Endometrial microvascular endothelial cells (primary cell): ENCODE results near the gene SPARC. TPM values are rescaled to one million over a fixed set of nuclear protein-coding genes. Genes with fewer than 3 reads are reported as not detected.

Experiments
- in situ Hi-C: cut with HindIII; loops from 2 replicates; pipeline ENCODE4 v1.10.0; 2017; ENCODE audit warnings: low sequenced_read_pairs, low pct_unique_long_range_greater_than_20kb; ENCODE audit errors: inconsistent ontology term
- total RNA-seq: library from RNA; depleted of rRNA; stranded (reverse); fragments of >200 nt; gene quantifications from one replicate; pipeline ENCODE4 v1.2.3, GENCODE V29; 2015; ENCODE audit errors: inconsistent ontology term

Gene SPARC
- total RNA-seq, 1 donor from 2014 or later = 1,193 TPM

DNA sequence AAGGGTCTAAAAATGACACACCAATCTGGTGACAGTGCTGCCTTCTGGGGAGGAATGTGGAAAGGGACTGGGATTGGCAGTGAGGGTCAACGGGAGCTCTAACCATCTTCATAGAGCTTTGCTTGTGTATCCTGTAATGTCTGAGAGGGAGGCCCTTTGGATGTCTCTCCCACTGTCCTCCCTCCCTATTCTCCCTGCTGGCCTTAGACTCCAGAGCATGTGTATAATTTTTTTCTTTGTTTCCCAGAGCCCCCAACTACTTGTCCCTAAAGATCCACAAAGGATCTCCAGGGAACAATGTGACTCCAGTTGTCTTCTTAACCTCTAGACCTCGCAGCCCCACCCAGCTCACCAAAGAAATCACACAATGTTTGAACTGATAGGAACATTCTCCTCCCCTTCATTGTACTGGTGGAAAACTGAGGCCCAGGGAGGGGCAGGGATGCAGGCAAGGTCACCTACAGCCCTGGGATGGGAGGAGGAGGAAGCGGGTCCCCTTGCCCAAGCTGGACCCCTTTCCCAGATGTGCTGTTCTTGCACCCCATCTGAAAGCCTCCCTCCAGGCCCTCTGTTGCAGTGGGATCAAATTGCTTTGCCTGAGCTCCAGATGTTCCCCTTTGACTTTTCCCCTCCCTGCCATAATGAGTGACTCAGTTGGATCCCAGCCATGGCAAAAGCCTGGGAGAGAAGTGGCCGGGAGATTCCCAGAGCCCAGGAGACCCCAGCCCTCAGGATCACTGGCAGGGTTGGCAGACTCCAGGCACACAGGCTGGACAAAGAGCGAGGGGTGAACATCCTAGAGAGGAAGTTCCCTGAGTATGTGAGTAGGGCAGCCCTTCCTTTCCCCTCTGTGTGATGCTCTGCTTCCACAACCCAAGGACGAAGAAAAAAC, 21.8 kb downstream of the SPARC start:
- in situ Hi-C loops = no loop called here

DNA sequence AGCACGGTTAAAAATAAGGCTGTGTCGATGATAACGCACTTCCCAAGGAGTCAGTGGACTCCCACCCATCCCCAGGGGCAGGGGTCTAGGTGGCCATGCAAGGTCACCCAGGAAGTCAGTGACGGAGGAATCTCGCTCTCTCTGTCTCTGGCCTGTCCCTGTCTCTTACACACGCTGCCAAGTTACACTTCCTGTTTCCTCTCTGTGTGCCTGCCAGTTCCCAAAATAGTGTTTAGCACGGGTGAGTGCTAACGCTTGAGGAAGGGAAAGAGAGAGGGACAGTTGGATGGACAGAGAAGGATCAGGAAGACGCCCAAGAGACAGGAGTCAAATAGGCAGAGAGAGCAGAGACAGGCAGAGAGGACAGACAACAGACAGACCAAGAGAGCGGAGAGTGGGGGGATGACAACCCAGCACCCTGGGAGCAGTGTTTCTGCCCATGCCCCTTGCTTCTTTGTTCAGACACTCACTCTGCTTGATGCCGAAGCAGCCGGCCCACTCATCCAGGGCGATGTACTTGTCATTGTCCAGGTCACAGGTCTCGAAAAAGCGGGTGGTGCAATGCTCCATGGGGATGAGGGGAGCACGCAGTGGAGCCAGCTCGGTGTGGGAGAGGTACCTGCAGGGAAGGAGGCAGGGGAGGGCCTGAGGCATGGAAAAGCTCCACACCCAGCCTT, 23.0 kb downstream of the SPARC start:
- in situ Hi-C loops = no loop called here

DNA sequence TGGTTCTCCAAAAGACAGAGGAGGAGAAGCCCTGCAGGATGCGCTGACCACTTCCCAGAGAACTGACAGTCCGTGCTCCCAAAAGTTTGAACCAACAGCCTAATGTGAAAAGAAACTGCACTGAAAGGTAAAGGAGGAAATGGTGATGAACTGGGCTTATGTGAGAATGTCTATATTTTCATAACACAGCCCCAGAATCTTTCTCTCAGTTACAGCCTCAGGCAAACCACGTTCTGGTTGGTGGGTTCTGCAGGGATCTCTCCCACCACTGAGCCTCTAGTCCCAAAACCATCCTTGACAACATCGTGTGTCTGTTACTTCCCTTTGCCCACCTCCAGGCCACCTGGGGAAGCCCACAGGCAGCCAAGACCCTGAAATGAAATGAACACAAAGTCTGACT, 23.9 kb downstream of the SPARC start:
- in situ Hi-C loops = no loop called here

DNA sequence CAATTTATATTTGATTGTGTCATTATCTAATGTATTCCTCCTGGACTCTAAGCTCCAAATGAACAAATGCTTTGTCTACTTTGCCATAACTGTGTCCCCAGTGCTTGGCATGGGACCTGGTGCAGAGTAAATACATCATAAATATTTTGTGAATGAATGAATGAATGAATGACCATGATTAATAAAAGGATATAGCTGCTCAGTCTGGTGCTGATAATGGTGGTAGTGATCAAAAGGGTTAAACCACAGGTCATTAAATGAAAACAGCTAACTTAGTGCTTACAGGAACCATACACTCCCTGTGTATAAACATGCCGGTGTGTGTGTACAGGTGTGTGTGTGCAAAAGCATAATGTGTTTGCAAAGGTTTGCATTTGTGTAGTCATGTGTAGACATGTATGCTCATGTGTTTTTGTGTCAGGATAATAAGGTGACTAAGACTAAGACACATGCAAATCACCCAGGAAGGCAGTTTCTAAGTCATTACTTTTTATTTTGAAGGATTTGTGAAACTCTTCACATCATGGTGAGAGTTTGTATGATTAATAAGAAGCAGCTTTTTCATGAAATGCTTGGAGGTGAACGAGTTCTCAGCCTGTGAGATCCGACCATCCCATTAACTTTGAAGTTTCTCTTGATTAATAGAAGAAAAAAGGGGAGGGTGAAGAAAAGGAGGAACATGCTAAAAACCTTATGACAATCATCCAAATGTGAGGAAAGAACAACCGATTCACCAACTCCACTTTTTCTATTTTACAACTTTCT, 24.6 kb downstream of the SPARC start:
- in situ Hi-C loops = no loop called here

DNA sequence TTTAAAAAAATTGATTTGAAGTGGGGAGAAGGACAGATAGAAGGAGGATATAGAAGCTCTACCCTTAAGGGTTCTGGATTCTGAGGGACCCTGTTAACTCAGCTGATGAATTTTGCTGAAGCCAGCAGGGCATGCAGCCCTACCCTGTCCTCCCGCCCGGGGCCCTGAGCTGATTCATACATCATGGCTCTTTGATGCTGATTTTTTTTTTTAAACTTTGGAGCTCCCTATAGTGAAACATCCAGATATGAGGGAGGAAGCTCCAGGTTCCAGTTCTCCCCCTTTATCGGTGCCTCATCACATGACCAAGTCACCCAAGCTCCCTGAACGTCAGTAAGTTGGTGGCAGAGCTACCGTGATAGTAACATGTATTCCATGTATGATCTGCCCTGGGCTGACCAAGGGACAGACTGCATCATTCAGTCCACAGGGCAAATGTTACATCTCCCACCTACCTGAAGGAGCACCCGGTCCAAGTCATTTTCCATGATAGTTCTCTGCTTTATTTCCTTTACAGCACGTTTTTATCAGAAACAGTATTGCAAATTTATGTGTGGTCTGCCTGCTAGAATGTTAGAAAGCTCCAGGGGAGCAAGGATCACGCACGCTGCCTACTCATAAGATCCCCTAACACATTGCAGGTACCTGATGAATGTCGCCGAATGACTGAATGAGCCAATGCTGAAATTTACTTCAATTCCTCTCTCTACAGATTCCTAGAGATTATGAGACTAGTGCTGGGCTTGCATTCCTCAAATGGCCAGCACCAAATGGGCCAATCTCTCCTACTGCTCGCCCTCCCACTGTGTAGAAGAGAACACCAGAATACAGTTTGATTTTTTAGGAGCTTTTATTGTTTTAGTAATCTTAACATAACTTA, 25.9 kb downstream of the SPARC start:
- in situ Hi-C loops = no loop called here

DNA sequence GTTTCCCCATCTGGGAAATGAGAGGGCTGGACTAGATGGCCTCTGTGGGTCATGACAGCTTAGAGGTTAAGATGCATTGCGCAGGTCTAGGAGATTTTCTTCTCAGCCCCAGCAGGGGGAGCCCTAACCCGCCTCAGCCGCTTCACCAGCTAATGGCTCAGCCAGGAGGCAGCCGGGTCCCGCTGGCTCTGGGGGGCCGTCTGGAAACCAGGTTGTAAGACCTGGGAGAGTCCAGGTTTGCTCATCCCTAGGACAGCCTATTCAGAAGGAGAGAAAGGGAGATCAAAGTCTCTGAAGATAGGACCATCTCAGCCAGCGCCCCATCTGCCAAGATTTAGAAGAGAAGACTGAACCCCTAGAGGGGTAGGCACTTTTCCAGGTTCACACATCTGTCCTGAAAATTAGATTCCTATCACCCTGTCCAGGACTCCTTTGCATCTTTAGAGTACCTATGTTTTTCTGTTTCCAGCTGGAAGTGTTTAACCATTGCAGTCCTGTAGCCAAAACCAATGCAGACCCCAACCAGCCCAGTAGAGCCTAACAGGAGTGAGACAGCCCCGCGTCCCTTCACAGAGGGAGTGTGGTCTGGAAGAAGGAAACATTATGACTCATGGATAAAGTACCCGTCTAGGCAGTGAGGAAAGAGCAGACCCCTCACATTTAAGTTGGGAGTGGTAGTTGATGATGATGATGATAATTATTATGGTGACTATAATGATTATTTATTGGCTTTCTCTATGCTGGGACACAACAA, 27.5 kb downstream of the SPARC start:
- in situ Hi-C loops = no loop called here

DNA sequence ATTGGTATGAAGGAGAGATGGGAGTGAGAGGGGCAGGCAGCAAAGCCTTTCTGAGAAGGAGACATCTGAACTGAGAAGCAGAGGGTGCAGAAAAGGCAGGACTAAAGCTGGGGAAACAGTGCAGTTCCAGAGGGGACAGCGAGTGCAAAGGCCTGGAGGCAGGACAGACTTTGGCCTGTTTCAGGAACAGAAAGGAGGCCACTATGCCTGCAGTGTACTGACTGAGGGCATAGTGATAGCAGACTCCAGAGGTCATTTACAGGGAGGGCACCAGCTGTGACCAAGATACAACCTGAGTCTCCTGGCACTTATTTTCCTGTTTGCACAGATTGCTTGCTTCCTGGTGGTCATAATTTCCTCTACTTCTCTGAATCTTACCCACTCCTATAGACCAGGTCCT, 29.6 kb downstream of the SPARC start:
- in situ Hi-C loops = no loop called here

DNA sequence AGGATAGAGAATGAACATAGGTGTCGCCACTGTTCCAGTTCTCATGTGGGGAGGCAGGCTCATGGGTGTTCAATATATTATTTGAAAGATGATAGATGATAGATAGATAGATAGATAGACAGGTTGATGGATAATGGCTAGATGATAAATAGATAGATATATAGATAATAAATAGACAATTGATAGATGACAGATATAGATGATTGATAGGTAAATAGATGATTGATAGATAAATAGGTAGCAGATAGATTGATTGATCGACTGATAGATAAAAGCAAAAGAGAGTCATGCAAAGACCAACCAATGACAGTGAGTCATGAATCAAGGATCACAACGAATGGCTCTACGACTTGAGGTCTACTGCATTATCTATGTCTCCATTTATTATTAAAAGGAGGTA, 30.4 kb downstream of the SPARC start:
- in situ Hi-C loops = no loop called here

DNA sequence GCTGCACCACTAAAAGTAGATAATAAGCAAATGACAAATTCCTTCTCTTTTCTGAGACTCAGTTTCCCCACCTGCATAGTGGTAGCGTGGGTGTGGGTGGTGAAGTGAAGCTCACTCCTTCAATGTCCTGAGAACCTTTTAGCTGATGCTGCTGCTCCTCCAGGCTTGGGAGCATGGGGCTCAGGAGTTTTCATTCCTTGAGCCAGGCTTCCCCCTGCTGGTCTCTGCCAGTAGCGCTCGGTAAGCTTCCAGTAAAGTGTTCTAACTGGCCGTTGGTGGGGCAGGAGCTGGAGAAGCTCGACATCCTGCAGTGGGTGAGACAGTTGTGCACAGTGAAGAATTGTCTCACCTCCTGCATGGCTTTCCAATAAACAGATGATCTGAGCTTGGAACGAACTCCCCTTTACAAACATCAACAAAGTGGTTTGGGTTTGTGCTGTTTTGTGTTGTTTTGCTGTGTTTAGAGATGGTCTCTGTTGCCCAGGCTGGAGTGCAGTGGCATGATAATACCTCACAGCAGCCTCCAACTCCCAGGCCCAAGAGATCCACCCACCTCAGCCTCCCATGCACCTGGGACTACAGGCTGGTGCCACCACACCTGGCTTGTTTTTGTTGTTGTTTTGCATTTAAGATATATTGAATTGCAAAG, 34.6 kb downstream of the SPARC start:
- in situ Hi-C loops = no loop called here

DNA sequence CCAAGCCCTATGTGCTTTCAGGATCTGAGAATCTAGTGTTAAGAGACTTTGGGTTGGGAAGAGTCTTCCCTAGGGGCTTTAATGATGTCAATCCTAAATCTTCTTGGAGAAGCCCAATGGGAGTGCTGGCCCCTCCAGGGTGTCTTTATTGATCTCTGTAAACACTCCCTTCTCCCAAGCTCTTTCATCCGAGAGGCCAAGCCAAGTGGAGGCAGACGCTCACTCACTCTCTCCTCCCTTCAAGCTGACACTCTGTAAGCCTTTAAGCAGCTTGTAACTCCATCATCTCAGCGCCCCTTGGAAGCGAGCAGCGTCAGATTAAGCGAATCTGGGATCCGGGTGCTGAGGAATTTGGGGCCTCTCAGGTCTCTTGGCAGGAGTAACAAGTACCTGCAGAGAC, 37.7 kb downstream of the SPARC start:
- in situ Hi-C loops = no loop called here

DNA sequence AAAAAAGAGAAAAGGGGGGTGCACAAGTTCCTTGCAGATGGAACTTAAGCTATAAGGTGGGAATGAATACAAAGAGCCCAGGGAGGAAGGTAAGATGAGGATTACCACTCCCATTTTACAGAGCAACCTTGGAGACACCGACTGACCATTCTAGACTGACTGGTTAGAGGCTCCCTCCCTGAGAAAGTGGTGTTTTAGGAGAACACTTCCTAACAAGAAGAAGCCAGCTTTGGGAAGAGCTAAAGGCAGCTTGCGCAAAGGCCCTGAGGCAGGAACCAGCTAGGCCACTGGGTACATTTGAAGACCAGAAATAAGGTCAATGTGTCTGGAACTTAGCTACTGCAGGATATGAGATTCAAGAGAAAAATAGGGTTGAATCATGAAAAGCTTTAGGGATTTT, 38.6 kb downstream of the SPARC start:
- in situ Hi-C loops = no loop called here

DNA sequence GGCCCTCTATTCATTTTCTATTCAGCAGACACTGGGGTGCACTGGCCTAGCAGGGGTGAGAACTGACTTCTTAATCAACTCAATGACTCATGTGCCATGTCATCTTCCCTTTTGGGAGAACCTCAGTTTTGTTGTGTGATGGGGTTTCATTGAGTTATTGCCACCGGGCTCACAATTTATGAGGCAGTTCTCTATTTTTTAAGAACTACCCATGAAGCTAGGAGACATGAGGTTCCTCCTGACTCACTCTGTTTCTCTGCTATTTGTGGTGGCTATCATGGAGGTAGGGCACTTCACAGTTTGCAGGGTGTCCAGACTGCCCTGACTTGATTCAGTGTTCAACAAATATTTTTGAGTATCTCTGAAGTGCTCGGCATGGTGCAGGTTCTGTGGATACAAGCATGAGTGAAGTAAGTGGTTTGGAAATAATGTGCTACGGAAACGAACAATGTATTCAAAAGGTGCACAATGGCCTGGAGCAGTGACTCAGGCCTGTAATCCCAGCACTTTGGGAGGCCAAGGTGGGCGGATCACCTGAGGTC, 39.3 kb downstream of the SPARC start:
- in situ Hi-C loops = no loop called here

DNA sequence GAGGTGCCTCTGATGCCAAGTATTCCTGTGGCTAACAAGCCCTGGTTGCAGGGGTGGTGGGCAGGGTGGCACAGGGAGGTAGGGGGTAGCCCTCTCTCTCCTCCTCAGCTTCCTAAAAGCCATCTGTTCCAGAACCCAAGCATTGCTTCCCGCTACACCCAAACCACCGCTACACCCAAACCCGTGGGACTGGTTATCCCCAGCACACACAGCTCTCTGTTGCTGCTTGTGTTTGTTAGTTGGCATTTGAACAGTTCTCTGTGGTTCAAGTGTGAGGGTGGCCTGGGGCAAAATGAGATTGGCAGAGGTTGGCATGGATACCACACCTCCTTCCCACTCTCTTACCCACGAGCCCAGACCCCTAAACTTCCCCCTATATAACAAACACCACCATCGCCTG, 40.4 kb downstream of the SPARC start:
- in situ Hi-C loops = no loop called here

DNA sequence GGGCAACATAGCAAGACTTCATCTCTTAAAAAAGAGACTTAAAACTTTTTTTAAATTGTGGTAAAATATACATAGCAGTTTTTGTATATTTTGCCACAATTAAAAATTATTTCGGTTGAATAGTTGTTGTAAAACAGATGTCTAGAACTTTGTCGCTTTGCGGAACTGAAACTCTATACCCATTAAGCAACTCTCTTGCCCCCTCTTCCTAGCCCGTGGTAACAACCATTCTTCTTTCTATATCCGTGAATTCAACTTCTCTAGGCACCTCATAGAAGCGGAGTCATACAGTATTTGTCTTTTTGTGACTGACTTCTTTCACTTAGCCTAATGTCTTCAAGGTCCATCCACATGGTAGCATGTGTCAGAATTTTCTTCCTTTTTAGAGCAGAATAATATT, 43.3 kb downstream of the SPARC start:
- in situ Hi-C loops = no loop called here

DNA sequence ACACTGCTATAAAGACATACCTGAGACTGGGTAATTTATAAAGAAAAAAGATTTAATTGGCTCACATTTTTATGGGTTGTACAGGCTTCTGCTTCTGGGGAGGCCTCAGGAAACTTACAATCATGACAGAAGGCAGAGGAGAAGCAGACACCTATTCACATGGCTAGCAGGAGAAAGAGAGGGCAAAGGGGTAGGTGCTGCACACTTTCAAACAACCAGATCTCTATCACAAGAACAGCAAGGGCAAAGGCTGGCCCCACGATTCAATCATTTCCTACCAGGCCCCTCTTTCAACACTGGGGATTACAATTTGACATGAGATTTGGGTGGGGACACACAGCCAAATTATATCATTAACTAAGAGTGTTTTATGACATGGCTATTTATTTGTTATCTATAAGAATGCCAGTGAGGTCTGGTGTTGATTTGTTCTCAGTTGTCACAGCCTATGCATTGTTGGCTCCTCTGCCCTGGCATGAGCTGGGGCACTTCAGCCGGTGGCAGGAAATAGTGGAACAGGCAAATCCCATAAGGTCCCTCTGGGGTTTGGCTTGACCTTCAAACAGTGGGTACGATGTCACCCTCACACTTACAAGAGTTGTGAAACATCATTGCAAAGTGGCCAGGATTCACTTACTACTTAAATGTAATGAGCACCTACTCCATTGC, 44.1 kb downstream of the SPARC start:
- in situ Hi-C loops = no loop called here

DNA sequence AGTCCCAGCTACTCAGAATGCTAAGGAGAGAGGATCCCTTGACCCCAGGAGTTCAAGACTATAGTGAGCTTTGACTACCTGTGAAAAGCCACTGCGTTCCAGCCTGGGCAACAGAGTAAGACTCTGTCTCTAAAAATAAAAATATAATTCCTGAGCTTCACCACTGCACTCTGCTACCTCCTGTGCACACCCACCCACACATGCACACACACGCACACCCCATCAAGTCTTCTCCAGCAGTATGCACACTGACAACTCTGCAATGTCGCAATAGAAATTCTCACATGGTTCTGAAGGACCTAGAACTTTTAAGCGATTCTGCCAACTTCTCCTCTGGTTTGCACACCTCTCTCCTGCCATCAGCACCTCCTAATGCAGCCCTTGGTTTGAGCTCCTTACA, 48.1 kb downstream of the SPARC start:
- in situ Hi-C loops = no loop called here

DNA sequence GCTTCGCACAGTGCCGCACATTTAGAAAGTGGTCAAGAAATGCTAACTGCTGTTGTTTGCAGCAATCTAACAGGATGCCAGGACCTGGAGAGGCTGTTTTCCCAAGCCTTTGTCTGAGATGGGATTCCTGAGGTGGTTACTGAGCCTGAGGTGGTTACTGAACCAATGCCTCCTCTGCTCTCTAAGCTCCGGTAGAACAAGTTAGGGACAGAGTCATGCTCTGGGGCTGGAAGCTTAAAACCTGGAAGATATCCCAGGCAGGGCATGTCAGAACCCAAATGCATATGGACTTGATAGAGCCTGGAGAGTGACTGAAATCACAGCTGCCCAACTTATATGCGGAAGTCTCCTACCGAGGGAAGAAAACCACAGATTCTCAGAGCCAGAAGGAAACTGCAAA, 49.0 kb downstream of the SPARC start:
- in situ Hi-C loops = no loop called here
